Heart left ventricle (tissue), 16 donors: ENCODE data around the gene UBE2E2. TPM values are rescaled to one million over a fixed set of nuclear protein-coding genes. Genes with fewer than 3 reads are reported as not detected.
"Not testable (repeated sequence)": the region's sequence is repeated elsewhere in the genome, so short reads cannot be mapped to it uniquely, and the experiment has no call there.

Experiments
- ATAC-seq, 4 donors: fragments of 200-7000 bp; cut with Tn5 transposase; one replicate each; pipeline ENCODE4 v1.9.1; 2020 to 2022; ENCODE audit warnings: moderate library complexity in 4 of 4, mild to moderate bottlenecking in 3 of 4, moderate number of reproducible peaks in 1 of 4
- DNase-seq, 5 donors: peaks; one replicate each; pipeline ENCODE4 v3.0.0-alpha.2; 2020
- H3K27ac ChIP-seq, 12 donors: fragments of 200-600 bp; sonication (generic) in 4 of 12; one replicate each; pipeline versions ENCODE4 v1.5.0 to v1.8.0; 2016 to 2022; ENCODE audit warnings: mild to moderate bottlenecking in 2 of 12
- H3K27me3 ChIP-seq, 9 donors: fragments of 200-600 bp; sonication (generic) in 2 of 9; one replicate each; pipeline versions ENCODE4 v1.5.1 to v1.8.0; 2016 to 2022; ENCODE audit warnings: mild to moderate bottlenecking in 3 of 9
- H3K36me3 ChIP-seq, 9 donors: fragments of 200-600 bp; sonication (generic) in 2 of 9; one replicate each; pipeline versions ENCODE4 v1.5.0 to v1.8.0; 2018 to 2022; ENCODE audit warnings: mild to moderate bottlenecking in 2 of 9
- H3K4me1 ChIP-seq, 12 donors: fragments of 200-600 bp; sonication (generic) in 4 of 12; one replicate each; pipeline versions ENCODE4 v1.5.0 to v1.8.0; 2016 to 2022; ENCODE audit warnings: mild to moderate bottlenecking in 3 of 12
- H3K4me3 ChIP-seq, 12 donors: fragments of 200-600 bp; sonication (generic) in 4 of 12; one replicate each; pipeline versions ENCODE4 v1.5.0 to v1.8.0; 2017 to 2022; ENCODE audit warnings: mild to moderate bottlenecking in 9 of 12, moderate library complexity in 4 of 12
- H3K9me3 ChIP-seq, 12 donors: fragments of 200-600 bp; sonication (generic) in 4 of 12; one replicate each; pipeline versions ENCODE4 v1.5.0 to v1.8.0; 2016 to 2022; ENCODE audit warnings: mild to moderate bottlenecking in 1 of 12
- CTCF ChIP-seq, 12 donors: fragments of 200-600 bp; sonication (generic) in 4 of 12; IDR thresholded peaks; one replicate each; pipeline versions ENCODE4 v1.5.0 to v1.8.0; 2018 to 2022; ENCODE audit warnings: antibody characterized with exemption in 12 of 12, mild to moderate bottlenecking in 5 of 12
- POLR2A ChIP-seq, 2 donors: fragments of 450-650 bp; IDR thresholded peaks; one replicate each; pipeline ENCODE4 v1.6.1; 2017; ENCODE audit warnings: antibody characterized with exemption in 2 of 2, mild to moderate bottlenecking in 2 of 2, moderate library complexity in 2 of 2
- WGBS, 4 donors: extraction: QIAGEN DNeasy Blood & Tissue Kit in 2 of 4; methylation state at CpG; one replicate each; pipeline versions ENCODE4 v1.1.5 to v1.1.7; 2013 to 2018; 5-methylcytosine and 5-hydroxymethylcytosine counted together
- intact Hi-C, 10 donors: fragments of 100-400 bp; cut with DNase I; formaldehyde crosslinking; loops; one replicate each; pipeline versions ENCODE4 v1.11.1 to v1.14.2; 2022
- polyA plus RNA-seq, 2 donors: library from polyadenylated mRNA; stranded (reverse); fragments of 200-250 nt; gene quantifications; one replicate each; pipeline ENCODE4 v1.2.3, GENCODE V29; 2013
- total RNA-seq, 9 donors: library from RNA; depleted of rRNA in 2 of 9; stranded (reverse); fragments of >200 nt in 2 of 9; fragmentation: NEBNext Ultra II Directional in 3 of 9; extraction: Animal tissue kit (Norgen Biotek cat#: 25700) in 3 of 9; gene quantifications; one replicate each; pipeline versions ENCODE4 v1.1.0 to v1.2.4, GENCODE V29; 2016 to 2023
- donor health status: ischemic (EF 13 %, LVEDD 7.1; RV severe dilation, severe dysfunction).
- donor health status: healthy with polysubstance abuse.
- donor health status: DM: no; HTN: yes; CAD: no.
- donor health status: DM: no; HTN: no; CAD: no.
- donor health status: ischemic (EF 25% LVEDD 6.9; RV normal size, moderate dysfunction).
- donor health status: ischemic (EF 25% LVEDD 5.7; RV mildly dilated, moderate dysfunction).
- donor health status: healthy.
- donor health status: DM: yes; HTN: yes; CAD: no.
- donor health status: ischemic (EF 35%, LVEDD 5.7; RV mildly dilated, moderate dysfunction).
- donor health status: nonischemic (EF 11% LVEDD 7.7; RV severe dilation, severe dysfunction).
- donor health status: DM: yes; HTN: yes; CAD: no.
- donor health status: PGD.
- donor health status: ischemic (EF 29% LVEDD 5.4; RV normal size, mild dysfunction).
- donor health status: nonischemic (EF 23%, LVEDD 6.1; RV moderate dilation, normal function).

The UBE2E2 gene
- total and polyA plus RNA-seq, 11 donors = 21.9 to 63.9 (median 50.8) TPM

GRCh38 chr3:23330568-23330967, 127.4 kb downstream of the UBE2E2 start:
- Histone ChIP-seq H3K4me1 (peaks cover 0 to 21% (median under 1%) of the 10 kb centered on the region in 12 donors), H3K4me3 (no peak overlapping the region), H3K27me3 (no peaks in the 10 kb centered on the region), H3K27ac (no peak overlapping the region), H3K9me3 (no peaks in the 10 kb centered on the region), H3K36me3 (no peaks in the 10 kb centered on the region)
- no peak for DNase-seq
- TF ChIP-seq CTCF (IDR thresholded peaks at IDR 0.05) = no peak
- TF ChIP-seq POLR2A (IDR thresholded peaks at IDR 0.05) = no peak
- intact Hi-C loops = no loop called here
- WGBS, 4 donors = 84 to 96% (median 87%) methylated on average over 1 of the region's 1 CpG
- ATAC-seq = no peak

- ATAC-seq = no peak
- H3K27ac ChIP-seq = no peak overlapping the region
- no peaks in the 10 kb centered on the region for H3K27me3 ChIP-seq
- H3K36me3 ChIP-seq = no peaks in the 10 kb centered on the region
- peaks cover 0 to 14% (median 0%) of the 10 kb centered on the region in 12 donors for H3K4me1 ChIP-seq
- no peak for DNase-seq
- TF ChIP-seq CTCF (IDR thresholded peaks at IDR 0.05) (no peak), POLR2A (IDR thresholded peaks at IDR 0.05) (no peak)
- H3K4me3 ChIP-seq = no peak overlapping the region
- H3K9me3 ChIP-seq = no peaks in the 10 kb centered on the region
- WGBS, 4 donors = 70 to 84% (median 78%) methylated on average over 1 of the region's 1 CpG
- intact Hi-C loops = no loop called here
These were observed 128.2 kb downstream of the UBE2E2 start for GRCh38 chr3:23331141-23331935.

- Histone ChIP-seq H3K27me3 (no peaks in the 10 kb centered on the region), H3K9me3 (no peaks in the 10 kb centered on the region), H3K4me3 (no peak overlapping the region), H3K4me1 (peaks cover 0 to 14% (median 2%) of the 10 kb centered on the region in 12 donors), H3K36me3 (no peaks in the 10 kb centered on the region), H3K27ac (no peak overlapping the region)
- ATAC-seq (no peak), DNase-seq (no peak)
- 88 to 96% (median 94%) methylated on average over 2 of the region's 2 CpGs for WGBS, 4 donors
- TF ChIP-seq CTCF (IDR thresholded peaks at IDR 0.05) (no peak), POLR2A (IDR thresholded peaks at IDR 0.05) (no peak)
- intact Hi-C loops = no loop called here
These were observed 130.5 kb downstream of the UBE2E2 start for GRCh38 chr3:23333633-23334032.

- ATAC-seq, H3K27me3 ChIP-seq, H3K36me3 ChIP-seq, intact Hi-C loops, H3K9me3 ChIP-seq, DNase-seq, H3K4me3 ChIP-seq, H3K27ac ChIP-seq: not testable (repeated sequence)
- 88 to 94% (median 93%) methylated on average over 4 of the region's 4 CpGs for WGBS, 4 donors
- H3K4me1 ChIP-seq = peaks cover 0 to 12% (median 0%) of the 10 kb centered on the region in 12 donors
These were observed 133.7 kb downstream of the UBE2E2 start for GRCh38 chr3:23336853-23337252.
